HG02852 (cell line): ENCODE measurements around the gene RNMT.

ENCODE experiments used
- ATAC-seq: cut with Tn5 transposase; IDR thresholded peaks from one replicate; pipeline ENCODE4 v1.9.1; 2021; ENCODE audit warnings: mild to moderate bottlenecking, moderate library complexity; ENCODE audit not compliant: unreplicated experiment

Gene RNMT

DNA sequence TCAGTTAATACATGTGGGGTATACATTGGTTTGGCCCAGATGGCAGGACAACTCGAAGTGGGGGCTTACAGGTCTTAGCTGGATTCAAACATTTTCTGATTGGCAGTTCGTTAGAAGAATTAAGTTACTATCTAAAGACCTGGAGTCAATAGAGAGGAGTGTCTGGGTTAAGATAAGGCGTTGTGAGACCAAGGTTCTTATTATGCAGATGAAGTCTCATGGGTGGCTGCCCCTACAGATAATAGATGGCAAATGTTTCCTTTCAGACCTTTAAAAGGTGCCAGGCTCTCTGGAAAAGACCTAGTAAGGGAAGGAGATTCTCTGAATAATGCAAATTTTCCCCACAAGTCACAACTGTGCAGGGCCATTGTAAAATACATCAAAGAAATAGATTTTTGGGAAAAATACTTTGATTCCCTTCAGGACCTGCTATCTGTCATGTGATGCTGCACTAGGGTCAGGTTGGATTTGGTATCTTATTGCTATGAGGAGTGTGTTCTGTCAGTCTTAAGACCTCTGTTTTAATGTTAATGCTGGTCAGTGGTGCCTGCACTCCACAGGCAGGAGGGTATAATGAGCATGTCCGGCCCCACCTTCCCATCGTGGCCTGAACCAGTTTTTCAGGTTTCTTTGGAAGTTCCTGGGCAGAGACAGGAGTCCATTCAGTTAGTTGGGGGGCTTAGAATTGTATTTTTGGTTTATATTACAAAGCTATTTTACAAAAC is 83.2 kb downstream of the RNMT start:
- no peak for ATAC-seq

DNA sequence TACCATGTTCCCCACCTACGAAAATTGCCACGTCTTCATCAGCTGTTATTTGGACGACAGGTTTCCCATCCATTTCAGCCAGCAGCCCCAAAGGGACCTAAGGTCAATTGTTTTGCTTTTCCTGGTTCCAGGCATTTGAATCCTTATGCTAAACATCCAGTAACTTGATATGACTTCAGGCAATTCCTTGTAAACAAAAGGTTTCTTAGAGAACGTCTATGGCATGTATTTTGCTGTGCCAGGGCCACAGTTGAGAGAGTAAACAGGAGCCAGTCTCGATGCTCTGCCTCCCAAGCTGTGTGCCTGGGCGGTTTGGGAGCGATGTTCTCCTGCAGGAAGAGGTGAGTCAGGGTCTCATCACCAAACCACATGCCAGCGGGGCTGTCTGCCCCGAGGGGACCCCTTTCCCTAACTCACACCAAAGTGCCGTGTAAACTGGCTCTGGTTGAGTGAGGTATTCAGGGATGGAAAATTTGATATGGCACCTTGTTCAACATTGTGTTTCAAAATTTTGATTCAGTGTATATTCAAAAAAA is 84.5 kb downstream of the RNMT start:
- no peak for ATAC-seq

DNA sequence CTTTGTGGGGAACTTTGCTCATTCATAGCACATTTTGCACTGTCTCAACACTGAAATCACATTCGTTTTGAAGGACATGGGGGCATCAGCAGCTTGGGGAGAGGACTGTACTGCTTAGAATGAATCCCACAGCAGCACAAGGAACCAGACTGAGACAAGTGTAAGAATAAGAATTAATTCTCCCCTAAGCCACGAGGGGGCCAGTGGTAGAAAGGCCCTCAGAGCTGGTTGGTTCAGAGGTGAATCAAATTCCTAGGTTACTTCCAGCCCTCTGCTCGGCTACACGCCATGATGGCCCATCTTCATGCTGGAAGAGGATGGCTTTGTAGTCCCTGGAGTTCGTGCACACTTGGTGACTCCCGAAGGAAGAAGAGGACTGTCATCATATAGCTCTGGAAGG is 85.5 kb downstream of the RNMT start:
- no peak for ATAC-seq

- ATAC-seq = peak; percentile 89
Measured at GRCh38 chr18:13813271-13813849, 86.9 kb downstream of the RNMT start.
